Right lobe of liver (tissue), 6 donors: ENCODE measurements around the gene KLHL42. TPM values are rescaled to one million over a fixed set of nuclear protein-coding genes. Genes with fewer than 3 reads are reported as not detected.

Experiments used
- ATAC-seq, 4 donors: fragments of 200-7000 bp; cut with Tn5 transposase; one replicate each; pipeline ENCODE4 v1.9.1; 2020; ENCODE audit warnings: mild to moderate bottlenecking in 4 of 4, moderate library complexity in 4 of 4
- DNase-seq, 3 donors: peaks; one replicate each; pipeline ENCODE4 v3.0.0-alpha.2; 2020
- H3K27ac ChIP-seq, 3 donors: fragments of 200-600 bp; one replicate each; pipeline ENCODE4 v1.8.0; 2022
- H3K27me3 ChIP-seq, 2 donors: fragments of 200-600 bp; one replicate each; pipeline ENCODE4 v1.8.0; 2022
- H3K36me3 ChIP-seq, 4 donors: fragments of 200-600 bp; sonication (generic) in 1 of 4; one replicate each; pipeline versions ENCODE4 v1.5.1 to v1.8.0; 2017 to 2022; ENCODE audit warnings: control low read depth in 1 of 4
- H3K4me1 ChIP-seq, 4 donors: fragments of 200-600 bp; sonication (generic) in 1 of 4; one replicate each; pipeline versions ENCODE4 v1.5.1 to v1.8.0; 2017 to 2022; ENCODE audit warnings: control low read depth in 1 of 4
- H3K4me3 ChIP-seq, 3 donors: fragments of 200-600 bp; one replicate each; pipeline ENCODE4 v1.8.0; 2022
- H3K9me3 ChIP-seq, 4 donors: fragments of 200-600 bp; sonication (generic) in 1 of 4; one replicate each; pipeline versions ENCODE4 v1.5.1 to v1.8.0; 2017 to 2022; ENCODE audit warnings: control low read depth in 1 of 4
- POLR2A ChIP-seq: fragments of 450-650 bp; IDR thresholded peaks from one replicate; pipeline ENCODE4 v1.6.1; 2017; ENCODE audit warnings: antibody characterized with exemption, mild to moderate bottlenecking
- WGBS: methylation state at CpG from one replicate; pipeline ENCODE4 v1.1.6; 2018; ENCODE audit warnings: low coverage, low lambda C conversion rate; ENCODE audit not compliant: insufficient coverage; ENCODE audit errors: missing lambda C conversion rate; 5-methylcytosine and 5-hydroxymethylcytosine counted together
- intact Hi-C, 2 donors: fragments of 100-400 bp; cut with DNase I; formaldehyde crosslinking; loops; one replicate each; pipeline versions ENCODE4 v1.11.2 to v1.14.1; 2022
- total RNA-seq, 6 experiments: library from RNA; depleted of rRNA in 2 of 6; stranded (reverse); fragments of >200 nt in 2 of 6; fragmentation: NEBNext Ultra II Directional in 3 of 6; extraction: Animal tissue kit (Norgen Biotek cat#: 25700) in 3 of 6; gene quantifications; one replicate each; pipeline versions ENCODE4 v1.1.0 to v1.2.4, GENCODE V29; 2016 to 2023
- TF ChIP-seq, protein P1 (sequence below), 4 donors: fragments of 200-600 bp in 3 of 4; fragments of 450-650 bp in 1 of 4; IDR thresholded peaks; one replicate each; pipeline versions ENCODE4 v1.5.1 to v1.8.0; 2016 to 2022; ENCODE audit warnings: antibody characterized with exemption in 4 of 4, mild to moderate bottlenecking in 2 of 4
- donor health status: DM: no; HTN: yes; CAD: no.
- donor health status: DM: no; HTN: no; CAD: no.
- donor health status: DM: no; HTN: no; CAD: no.
- donor health status: DM: no; HTN: yes; CAD: no.
- donor health status: DM: no; HTN: yes; CAD: no.

The KLHL42 gene
- total RNA-seq, 6 experiments from 2014 or later = 9.4 to 15.3 (median 10.6) TPM

GRCh38 chr12:27796128-27796527 is 16.1 kb downstream of the KLHL42 start:
- no peak for ATAC-seq
- intact Hi-C loops = no loop called here
- H3K4me1 ChIP-seq = no peaks in the 10 kb centered on the region

GRCh38 chr12:27797301-27798025 is 17.4 kb downstream of the KLHL42 start:
- WGBS = 97% methylated on average over 19 of the region's 24 CpGs
- no peaks in the 10 kb centered on the region for H3K4me1 ChIP-seq
- TF ChIP-seq, protein P1, sequence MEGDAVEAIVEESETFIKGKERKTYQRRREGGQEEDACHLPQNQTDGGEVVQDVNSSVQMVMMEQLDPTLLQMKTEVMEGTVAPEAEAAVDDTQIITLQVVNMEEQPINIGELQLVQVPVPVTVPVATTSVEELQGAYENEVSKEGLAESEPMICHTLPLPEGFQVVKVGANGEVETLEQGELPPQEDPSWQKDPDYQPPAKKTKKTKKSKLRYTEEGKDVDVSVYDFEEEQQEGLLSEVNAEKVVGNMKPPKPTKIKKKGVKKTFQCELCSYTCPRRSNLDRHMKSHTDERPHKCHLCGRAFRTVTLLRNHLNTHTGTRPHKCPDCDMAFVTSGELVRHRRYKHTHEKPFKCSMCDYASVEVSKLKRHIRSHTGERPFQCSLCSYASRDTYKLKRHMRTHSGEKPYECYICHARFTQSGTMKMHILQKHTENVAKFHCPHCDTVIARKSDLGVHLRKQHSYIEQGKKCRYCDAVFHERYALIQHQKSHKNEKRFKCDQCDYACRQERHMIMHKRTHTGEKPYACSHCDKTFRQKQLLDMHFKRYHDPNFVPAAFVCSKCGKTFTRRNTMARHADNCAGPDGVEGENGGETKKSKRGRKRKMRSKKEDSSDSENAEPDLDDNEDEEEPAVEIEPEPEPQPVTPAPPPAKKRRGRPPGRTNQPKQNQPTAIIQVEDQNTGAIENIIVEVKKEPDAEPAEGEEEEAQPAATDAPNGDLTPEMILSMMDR (IDR thresholded peaks at IDR 0.05) = no peak
- TF ChIP-seq POLR2A = no peak
- no peaks in the 10 kb centered on the region for H3K27me3 ChIP-seq
- H3K27ac ChIP-seq = no peak overlapping the region
- intact Hi-C loops = no loop called here
- H3K36me3 ChIP-seq = peaks cover 0 to 30% (median 10%) of the 10 kb centered on the region in 4 donors
- H3K4me3 ChIP-seq = no peak overlapping the region
- no peaks in the 10 kb centered on the region for H3K9me3 ChIP-seq
- DNase-seq = no peak
- ATAC-seq = no peak

More at GRCh38 chr12:27796128-27796527, 16.1 kb downstream of the KLHL42 start:
- Histone ChIP-seq H3K4me3 (no peak overlapping the region), H3K9me3 (no peaks in the 10 kb centered on the region), H3K27me3 (no peaks in the 10 kb centered on the region), H3K36me3 (peaks cover 0 to 35% (median 10%) of the 10 kb centered on the region in 4 donors), H3K27ac (no peak overlapping the region)
- TF ChIP-seq POLR2A = no peak
- TF ChIP-seq, protein P1 (IDR thresholded peaks at IDR 0.05) = no peak
- WGBS = 86% methylated on average over 5 of the region's 7 CpGs
- DNase-seq = no peak

- ATAC-seq (no peak), DNase-seq (no peak)
- no peaks in the 10 kb centered on the region for H3K27me3 ChIP-seq
- H3K4me1 ChIP-seq = no peaks in the 10 kb centered on the region
- peaks cover 0 to 21% (median 10%) of the 10 kb centered on the region in 4 donors for H3K36me3 ChIP-seq
- TF ChIP-seq, protein P1 (IDR thresholded peaks at IDR 0.05) = no peak
- TF ChIP-seq POLR2A = no peak
- no peaks in the 10 kb centered on the region for H3K9me3 ChIP-seq
- 74% methylated on average over 3 of the region's 3 CpGs for WGBS
- no peak overlapping the region for H3K4me3 ChIP-seq
- intact Hi-C loops = no loop called here
- no peak overlapping the region for H3K27ac ChIP-seq
Measured at GRCh38 chr12:27800819-27801218, 20.8 kb downstream of the KLHL42 start.

- H3K36me3 ChIP-seq = peaks cover 0 to 21% (median 10%) of the 10 kb centered on the region in 4 donors
- no peak for ATAC-seq
- no peaks in the 10 kb centered on the region for H3K4me1 ChIP-seq
- H3K27me3 ChIP-seq = no peaks in the 10 kb centered on the region
- TF ChIP-seq, protein P1 (IDR thresholded peaks at IDR 0.05) = no peak
- no peak for TF ChIP-seq POLR2A
- intact Hi-C loops = no loop called here
- H3K9me3 ChIP-seq = no peaks in the 10 kb centered on the region
- no peak overlapping the region for H3K4me3 ChIP-seq
- 87% methylated on average over 5 of the region's 5 CpGs for WGBS
- H3K27ac ChIP-seq = no peak overlapping the region
- no peak for DNase-seq
Measured at GRCh38 chr12:27801630-27802029, 21.6 kb downstream of the KLHL42 start.
